HuH-7.5 (cell line): ENCODE data around the gene MS4A2.
"Not testable (repeated sequence)": the region's sequence is repeated elsewhere in the genome, so short reads cannot be mapped to it uniquely, and the experiment has no call there.

Experiments used
- DNase-seq: peaks from one replicate; pipeline ENCODE4 v3.0.0; 2011; ENCODE audit warnings: low spot score

MS4A2 gene

DNA sequence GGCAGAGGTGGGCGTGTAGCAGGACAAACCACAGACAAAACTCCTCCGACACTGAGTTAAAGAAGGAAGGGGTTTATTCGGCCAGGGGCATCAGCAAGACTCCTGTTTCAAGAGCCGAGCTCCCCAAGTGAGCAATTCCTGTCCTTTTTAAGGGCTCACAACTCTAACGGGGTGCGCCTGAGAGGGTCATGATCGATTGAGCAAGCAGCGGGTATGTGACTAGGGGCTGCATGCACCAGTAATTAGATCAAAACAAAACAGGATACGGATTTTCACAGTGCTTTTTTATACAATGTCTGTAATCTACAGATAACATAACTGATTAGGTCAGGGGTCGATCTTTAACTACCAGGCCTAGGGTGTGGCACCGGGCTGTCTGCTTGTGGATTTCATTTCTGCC lies 12.9 kb downstream of the MS4A2 start:
- not testable (repeated sequence) for DNase-seq

DNA sequence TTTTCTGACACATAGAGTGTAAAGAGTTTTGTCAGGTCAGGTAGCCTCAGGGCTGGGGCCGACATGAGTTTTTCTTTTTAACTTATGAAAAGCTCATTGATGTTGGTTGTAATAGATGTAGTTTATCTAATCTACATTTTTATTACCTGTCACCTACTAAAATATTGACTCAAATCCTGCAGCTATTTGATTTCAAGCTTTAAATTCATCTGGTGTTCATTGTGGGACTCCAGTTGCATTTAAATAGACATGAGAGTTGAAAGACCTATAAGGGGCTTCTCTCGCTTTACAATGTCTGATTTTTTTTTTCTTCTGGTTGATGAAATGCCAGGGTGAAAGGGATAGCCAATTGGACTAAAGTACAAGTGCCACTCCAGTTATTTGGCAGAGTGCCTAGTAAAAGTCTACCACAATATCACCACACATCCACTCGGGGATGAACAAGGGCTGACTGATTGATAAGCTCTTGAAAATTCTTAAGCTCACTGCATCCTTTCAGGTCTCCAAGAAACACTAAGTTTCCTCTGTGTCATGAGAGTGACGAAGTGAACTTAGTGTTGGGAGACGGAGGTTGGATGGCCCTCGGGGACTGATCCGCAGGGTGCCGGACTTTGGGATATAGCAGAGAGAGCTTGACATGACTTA lies 16.1 kb downstream of the MS4A2 start:
- not testable (repeated sequence) for DNase-seq

GRCh38 chr11:60108631-60109030 lies 20.2 kb downstream of the MS4A2 start:
- not testable (repeated sequence) for DNase-seq

DNA sequence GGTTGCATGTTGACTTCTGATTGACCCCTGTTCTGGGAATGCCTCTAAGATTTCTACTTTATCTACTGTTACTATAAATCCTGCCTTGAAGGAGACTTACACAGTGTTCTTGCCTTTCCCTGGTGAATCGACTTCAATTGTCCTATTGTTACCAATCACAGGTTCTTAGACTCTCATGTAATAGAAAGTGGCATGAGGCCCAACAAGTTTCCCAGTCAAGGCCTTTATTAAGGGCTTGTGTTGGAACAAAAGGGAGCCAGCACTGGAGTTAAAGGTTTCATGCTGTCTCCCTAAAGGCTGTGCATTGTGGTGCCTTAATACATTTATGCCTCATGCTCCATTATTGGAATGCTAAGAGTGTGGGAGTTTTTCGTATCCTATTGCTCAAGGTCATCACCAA lies 23.3 kb downstream of the MS4A2 start:
- no peak for DNase-seq

GRCh38 chr11:60116996-60117790 lies 28.7 kb downstream of the MS4A2 start:
- no peak for DNase-seq

GRCh38 chr11:60118338-60118737 lies 29.9 kb downstream of the MS4A2 start:
- DNase-seq, result no peak

- DNase-seq, result no peak
These were observed 31.2 kb downstream of the MS4A2 start for GRCh38 chr11:60119710-60120109.

DNA sequence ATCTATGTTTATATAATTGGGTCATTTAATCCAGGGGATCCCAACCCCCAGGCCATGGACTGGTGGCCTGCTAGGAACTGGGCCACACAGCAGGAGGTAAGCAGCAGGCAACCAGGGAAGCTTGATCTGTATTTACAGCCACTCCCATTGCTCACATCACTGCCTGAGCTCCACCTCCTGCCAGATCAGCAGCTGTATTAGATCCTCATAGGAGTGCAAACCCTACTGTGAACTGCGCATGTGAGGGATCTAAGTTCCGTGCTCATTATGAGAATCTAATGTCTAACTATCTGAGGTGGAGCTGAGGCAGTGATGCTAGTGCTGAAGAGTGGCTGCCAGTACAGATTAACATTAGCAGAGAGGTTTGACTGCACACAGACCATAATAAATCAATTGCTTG lies 32.8 kb downstream of the MS4A2 start:
- no peak for DNase-seq

DNA sequence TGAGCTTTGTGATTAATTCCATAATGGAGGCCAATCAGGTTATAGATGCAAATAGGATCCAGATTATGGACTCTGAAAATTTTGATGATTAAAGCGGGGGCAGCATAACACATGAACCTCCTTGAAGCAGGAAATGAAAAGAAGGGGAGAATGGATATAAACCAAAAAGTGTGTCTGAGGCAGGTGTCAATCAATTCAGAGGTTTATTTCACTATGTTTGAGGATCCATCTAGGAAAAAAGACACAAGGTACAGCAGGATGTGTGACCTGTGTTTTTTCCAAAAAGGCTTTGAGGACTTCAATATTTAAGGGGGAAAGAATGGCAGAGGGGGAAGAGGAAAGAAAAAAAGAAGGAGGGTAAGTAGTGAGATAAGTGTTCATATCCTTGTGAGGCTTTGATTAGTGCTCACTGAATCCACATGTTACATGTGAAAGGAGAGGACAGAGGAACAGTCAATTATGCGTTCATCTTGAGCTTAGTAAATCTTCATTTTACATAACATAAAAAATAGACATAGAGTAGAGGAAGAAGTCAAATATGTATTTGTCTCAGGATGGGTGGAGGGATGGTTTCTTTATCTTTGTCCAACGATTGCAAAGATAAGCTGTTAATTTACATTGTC lies 34.1 kb downstream of the MS4A2 start:
- no peak for DNase-seq

DNA sequence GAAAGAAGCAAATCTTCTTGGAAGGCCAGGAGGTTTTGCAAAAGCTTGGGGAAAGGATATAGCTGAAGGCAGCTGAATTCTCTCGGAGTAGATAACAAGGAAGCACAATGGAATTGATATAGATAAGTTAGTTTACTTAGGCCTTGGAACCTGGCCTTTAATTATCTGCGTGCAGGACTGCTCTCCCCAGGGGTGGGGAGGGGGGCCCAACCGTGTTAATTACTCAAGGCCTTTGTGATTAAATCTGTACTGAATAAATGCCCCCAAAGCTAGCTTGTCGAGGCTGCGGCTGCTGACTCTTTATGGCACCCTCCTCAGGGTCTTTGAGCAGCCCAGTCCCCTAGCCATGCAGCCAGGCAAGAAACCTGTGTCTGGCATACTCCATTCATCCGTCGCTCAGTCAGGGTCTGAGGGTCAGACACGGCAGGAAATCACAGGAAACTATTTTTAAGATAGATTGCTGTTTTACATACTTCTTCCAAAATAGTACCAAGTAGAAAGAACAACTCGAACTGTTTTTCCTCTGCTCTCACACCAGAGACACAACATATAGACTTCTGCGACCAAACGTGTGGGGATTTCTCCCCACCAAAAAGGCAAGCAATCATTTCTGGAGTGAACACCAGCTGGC lies 36.5 kb downstream of the MS4A2 start:
- no peak for DNase-seq

- no peak for DNase-seq
These were observed 37.6 kb downstream of the MS4A2 start for GRCh38 chr11:60125956-60126585.

GRCh38 chr11:60127311-60127811 lies 38.9 kb downstream of the MS4A2 start:
- no peak for DNase-seq

- no peak for DNase-seq
These were observed 39.9 kb downstream of the MS4A2 start for GRCh38 chr11:60128376-60128775.

DNA sequence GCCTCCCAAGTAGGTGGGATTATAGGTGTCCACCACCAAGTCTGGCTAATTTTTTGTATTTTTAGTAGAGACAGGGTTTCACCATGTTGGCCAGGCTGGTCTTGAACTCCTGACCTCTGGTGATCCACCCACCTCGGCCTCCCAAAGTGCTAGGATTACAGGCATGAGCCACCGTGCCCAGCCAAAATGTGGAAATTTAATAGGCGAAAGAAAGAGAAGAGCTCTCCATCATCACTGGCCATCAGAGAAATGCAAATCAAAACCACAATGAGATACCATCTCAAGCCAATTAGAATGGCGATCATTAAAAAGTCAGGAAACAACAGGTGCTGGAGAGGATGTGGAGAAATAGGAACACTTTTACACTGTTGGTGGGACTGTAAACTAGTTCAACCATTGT lies 40.4 kb downstream of the MS4A2 start:
- not testable (repeated sequence) for DNase-seq

- DNase-seq, result no peak
These were observed 41.4 kb downstream of the MS4A2 start for GRCh38 chr11:60129853-60130252.

DNA sequence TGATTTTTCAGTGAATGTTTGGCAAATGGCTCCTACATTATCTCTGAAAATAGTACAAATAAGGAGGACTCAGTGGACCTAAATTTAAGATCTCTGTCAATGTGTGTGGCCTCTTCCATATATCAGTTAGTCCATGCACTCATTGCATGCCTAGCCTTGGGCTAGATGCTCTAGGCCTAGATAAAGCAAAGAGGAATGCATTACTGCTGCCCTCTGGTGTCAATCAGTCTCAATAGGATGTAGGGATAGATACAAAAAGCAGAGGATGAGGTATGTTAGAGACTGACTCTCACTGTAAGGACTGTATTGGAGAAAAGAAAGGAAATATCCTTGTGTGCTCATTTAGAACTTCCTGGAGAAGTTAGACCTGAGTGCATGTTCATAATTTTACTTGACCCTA lies 42.0 kb downstream of the MS4A2 start:
- peak; percentile 59 for DNase-seq

GRCh38 chr11:60131912-60132311 lies 43.4 kb downstream of the MS4A2 start:
- no peak for DNase-seq

- no peak for DNase-seq
These were observed 45.5 kb downstream of the MS4A2 start for GRCh38 chr11:60133917-60134316.

DNA sequence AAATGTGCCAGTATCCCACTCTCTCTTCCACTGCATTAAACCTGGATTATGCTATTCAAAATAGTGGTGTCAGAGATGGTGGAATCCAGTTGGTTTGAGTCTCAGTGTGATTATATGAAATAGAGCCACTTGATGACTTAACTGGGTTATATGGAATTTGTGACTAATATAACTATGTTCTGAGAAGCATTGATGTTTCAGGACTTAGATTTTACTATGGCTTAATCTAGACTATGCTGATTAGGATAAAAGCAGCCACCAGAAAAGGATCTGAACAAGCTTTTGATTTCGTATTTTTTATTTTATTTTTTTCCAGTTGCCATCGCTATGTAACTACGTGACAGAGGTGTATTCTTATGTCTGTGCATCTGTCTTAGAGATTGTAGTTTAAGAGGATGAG lies 55.3 kb downstream of the MS4A2 start:
- DNase-seq, result no peak

- no peak for DNase-seq
These were observed 57.2 kb downstream of the MS4A2 start for GRCh38 chr11:60145677-60146076.
